Measurements from ENCODE around the gene PCDHA5.

DNA sequence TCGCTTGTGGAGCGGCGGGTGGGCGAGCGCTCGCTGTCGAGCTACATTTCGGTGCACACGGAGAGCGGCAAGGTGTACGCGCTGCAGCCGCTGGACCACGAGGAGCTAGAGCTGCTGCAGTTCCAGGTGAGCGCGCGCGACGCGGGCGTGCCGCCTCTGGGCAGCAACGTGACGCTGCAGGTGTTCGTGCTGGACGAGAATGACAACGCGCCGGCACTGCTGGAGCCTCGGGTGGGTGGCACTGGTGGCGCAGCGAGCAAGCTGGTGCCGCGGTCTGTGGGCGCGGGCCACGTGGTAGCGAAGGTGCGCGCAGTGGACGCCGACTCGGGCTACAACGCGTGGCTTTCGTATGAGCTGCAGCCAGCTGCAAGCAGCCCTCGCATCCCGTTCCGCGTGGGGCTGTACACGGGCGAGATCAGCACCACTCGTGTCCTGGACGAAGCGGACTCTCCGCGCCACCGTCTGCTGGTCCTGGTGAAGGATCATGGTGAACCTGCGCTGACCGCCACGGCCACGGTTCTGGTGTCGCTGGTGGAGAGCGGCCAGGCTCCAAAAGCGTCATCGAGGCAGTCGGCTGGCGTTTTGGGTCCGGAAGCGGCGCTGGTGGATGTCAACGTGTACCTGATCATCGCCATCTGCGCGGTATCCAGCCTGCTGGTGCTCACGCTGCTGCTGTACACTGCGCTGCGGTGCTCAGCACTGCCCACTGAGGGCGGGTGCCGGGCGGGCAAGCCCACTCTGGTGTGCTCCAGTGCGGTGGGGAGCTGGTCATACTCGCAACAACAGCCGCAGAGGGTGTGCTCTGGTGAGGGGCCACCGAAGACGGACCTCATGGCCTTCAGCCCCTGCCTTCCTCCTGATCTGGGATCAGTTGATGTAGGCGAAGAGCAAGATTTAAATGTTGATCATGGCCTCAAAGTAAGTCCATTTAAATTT is 21.7 kb downstream of the PCDHA5 start:
- no peak for TF ChIP-seq EZH2 (IDR thresholded peaks at IDR 0.05; ENCODE audit: borderline replicate concordance, low read depth, low read length, severe bottlenecking)
- TF ChIP-seq, protein P1, sequence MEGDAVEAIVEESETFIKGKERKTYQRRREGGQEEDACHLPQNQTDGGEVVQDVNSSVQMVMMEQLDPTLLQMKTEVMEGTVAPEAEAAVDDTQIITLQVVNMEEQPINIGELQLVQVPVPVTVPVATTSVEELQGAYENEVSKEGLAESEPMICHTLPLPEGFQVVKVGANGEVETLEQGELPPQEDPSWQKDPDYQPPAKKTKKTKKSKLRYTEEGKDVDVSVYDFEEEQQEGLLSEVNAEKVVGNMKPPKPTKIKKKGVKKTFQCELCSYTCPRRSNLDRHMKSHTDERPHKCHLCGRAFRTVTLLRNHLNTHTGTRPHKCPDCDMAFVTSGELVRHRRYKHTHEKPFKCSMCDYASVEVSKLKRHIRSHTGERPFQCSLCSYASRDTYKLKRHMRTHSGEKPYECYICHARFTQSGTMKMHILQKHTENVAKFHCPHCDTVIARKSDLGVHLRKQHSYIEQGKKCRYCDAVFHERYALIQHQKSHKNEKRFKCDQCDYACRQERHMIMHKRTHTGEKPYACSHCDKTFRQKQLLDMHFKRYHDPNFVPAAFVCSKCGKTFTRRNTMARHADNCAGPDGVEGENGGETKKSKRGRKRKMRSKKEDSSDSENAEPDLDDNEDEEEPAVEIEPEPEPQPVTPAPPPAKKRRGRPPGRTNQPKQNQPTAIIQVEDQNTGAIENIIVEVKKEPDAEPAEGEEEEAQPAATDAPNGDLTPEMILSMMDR (IDR thresholded peaks at IDR 0.05; ENCODE audit: borderline replicate concordance, extremely low read depth, low read length, poor library complexity, severe bottlenecking): no peak
